OCI-LY3 (cell line): ENCODE measurements around the gene GINS2.
A peak's percentile ranks its signal among the peaks of the same experiment; 100 is the strongest.

Experiments used
- EZH2phosphoT487 ChIP-seq: fragments of 200-600 bp; shearing (Covaris generic); IDR thresholded peaks from 2 replicates; pipeline ENCODE4 v1.6.1; 2018; ENCODE audit warnings: antibody characterized with exemption, mixed run types, low read depth
- TF ChIP-seq, protein P1 (sequence below): fragments of 200-600, 300-600 bp; sonication (generic); IDR thresholded peaks from 2 replicates; pipeline ENCODE4 v1.5.1; 2014; ENCODE audit warnings: antibody characterized with exemption, low read length, low read depth

DNA sequence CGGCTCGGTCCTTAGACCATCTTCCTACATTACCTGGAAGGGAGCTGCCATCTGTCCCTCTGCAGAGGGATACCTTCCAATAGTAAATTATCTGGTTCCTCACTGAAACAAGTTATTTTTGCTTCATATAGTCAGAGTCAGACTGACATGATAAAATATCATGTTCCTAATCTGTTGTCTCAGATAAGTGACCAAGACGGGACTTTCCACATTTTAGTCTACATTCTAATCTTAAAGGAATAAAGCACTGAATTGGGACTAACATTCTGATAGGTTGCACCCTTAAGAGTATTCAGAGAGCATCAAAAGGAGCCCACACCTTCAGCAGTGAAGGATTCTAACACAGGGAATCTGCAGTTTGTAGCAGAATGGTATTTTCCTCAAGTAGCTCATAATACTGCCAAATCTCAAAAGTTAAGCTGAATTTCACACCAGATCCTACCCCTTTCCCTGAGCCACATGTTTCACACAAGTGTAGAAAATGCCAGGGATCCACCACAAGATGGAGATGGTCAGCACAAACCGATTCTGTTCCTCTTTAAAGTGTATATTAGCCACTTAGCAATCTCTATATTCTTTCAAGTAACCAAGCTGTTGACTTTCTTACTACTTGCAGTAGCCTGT is 13.4 kb downstream of the GINS2 start:
- TF ChIP-seq, protein P1, sequence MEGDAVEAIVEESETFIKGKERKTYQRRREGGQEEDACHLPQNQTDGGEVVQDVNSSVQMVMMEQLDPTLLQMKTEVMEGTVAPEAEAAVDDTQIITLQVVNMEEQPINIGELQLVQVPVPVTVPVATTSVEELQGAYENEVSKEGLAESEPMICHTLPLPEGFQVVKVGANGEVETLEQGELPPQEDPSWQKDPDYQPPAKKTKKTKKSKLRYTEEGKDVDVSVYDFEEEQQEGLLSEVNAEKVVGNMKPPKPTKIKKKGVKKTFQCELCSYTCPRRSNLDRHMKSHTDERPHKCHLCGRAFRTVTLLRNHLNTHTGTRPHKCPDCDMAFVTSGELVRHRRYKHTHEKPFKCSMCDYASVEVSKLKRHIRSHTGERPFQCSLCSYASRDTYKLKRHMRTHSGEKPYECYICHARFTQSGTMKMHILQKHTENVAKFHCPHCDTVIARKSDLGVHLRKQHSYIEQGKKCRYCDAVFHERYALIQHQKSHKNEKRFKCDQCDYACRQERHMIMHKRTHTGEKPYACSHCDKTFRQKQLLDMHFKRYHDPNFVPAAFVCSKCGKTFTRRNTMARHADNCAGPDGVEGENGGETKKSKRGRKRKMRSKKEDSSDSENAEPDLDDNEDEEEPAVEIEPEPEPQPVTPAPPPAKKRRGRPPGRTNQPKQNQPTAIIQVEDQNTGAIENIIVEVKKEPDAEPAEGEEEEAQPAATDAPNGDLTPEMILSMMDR = peak; percentile 28; the same call in 1 of the 2 replicates
- TF ChIP-seq EZH2phosphoT487 = no peak
